ENCODE data around the gene PRRC2B.
A peak's percentile ranks its signal among the peaks of the same experiment; 100 is the strongest.
"Not testable (repeated sequence)": the region's sequence is repeated elsewhere in the genome, so short reads cannot be mapped to it uniquely, and the experiment has no call there.

The PRRC2B gene

GRCh38 chr9:131387394-131387793 is 6.5 kb upstream of the PRRC2B start:
- DNase-seq (ENCODE audit: low read depth, low spot score), result no peak
- Histone ChIP-seq H3K4me3 (ENCODE audit: insufficient read length, low read depth) (no peak overlapping the region), H3K27me3 (ENCODE audit: insufficient read depth, insufficient read length) (no peaks in the 10 kb centered on the region), H3K4me1 (ENCODE audit: insufficient read depth, insufficient read length) (peaks cover 8% of the 10 kb centered on the region), H3K36me3 (ENCODE audit: insufficient read depth, insufficient read length, low read length) (no peaks in the 10 kb centered on the region), H3K9ac (ENCODE audit: insufficient read length, low read depth) (no peak overlapping the region), H3K9me3 (ENCODE audit: insufficient read depth, low read length) (no peaks in the 10 kb centered on the region)
- no peak for TF ChIP-seq SUZ12 (IDR thresholded peaks at IDR 0.05; ENCODE audit: extremely low read depth, insufficient read depth, insufficient read length)
- no peak for TF ChIP-seq ZNF274 (IDR thresholded peaks at IDR 0.05; ENCODE audit: low read depth, low read length)
- TF ChIP-seq YY1 (IDR thresholded peaks at IDR 0.05; ENCODE audit: insufficient read depth, insufficient read length), result no peak

- H3K4me3 ChIP-seq (ENCODE audit: insufficient read length, low read depth), result no peak overlapping the region
- no peaks in the 10 kb centered on the region for H3K9me3 ChIP-seq (ENCODE audit: insufficient read depth, low read length)
- no peak overlapping the region for H3K9ac ChIP-seq (ENCODE audit: insufficient read length, low read depth)
- TF ChIP-seq YY1 (IDR thresholded peaks at IDR 0.05; ENCODE audit: insufficient read depth, insufficient read length) (no peak), SUZ12 (IDR thresholded peaks at IDR 0.05; ENCODE audit: extremely low read depth, insufficient read depth, insufficient read length) (no peak), ZNF274 (IDR thresholded peaks at IDR 0.05; ENCODE audit: low read depth, low read length) (no peak)
- peaks cover 6% of the 10 kb centered on the region for H3K36me3 ChIP-seq (ENCODE audit: insufficient read depth, insufficient read length, low read length)
- H3K4me1 ChIP-seq (ENCODE audit: insufficient read depth, insufficient read length), result no peaks in the 10 kb centered on the region
- DNase-seq (ENCODE audit: low read depth, low spot score), result no peak
- H3K27me3 ChIP-seq (ENCODE audit: insufficient read depth, insufficient read length), result no peaks in the 10 kb centered on the region
Observed at GRCh38 chr9:131391020-131391419, 2.9 kb upstream of the PRRC2B start.

GRCh38 chr9:131391504-131391903 is 2.4 kb upstream of the PRRC2B start:
- H3K9me3 ChIP-seq (ENCODE audit: insufficient read depth, low read length), result no peaks in the 10 kb centered on the region
- TF ChIP-seq SUZ12 (IDR thresholded peaks at IDR 0.05; ENCODE audit: extremely low read depth, insufficient read depth, insufficient read length) (no peak), YY1 (IDR thresholded peaks at IDR 0.05; ENCODE audit: insufficient read depth, insufficient read length) (no peak), ZNF274 (IDR thresholded peaks at IDR 0.05; ENCODE audit: low read depth, low read length) (no peak)
- no peak overlapping the region for H3K9ac ChIP-seq (ENCODE audit: insufficient read length, low read depth)
- no peak for DNase-seq (ENCODE audit: low read depth, low spot score)
- H3K27me3 ChIP-seq (ENCODE audit: insufficient read depth, insufficient read length), result no peaks in the 10 kb centered on the region
- peaks cover 6% of the 10 kb centered on the region for H3K36me3 ChIP-seq (ENCODE audit: insufficient read depth, insufficient read length, low read length)
- H3K4me3 ChIP-seq (ENCODE audit: insufficient read length, low read depth), result no peak overlapping the region
- no peaks in the 10 kb centered on the region for H3K4me1 ChIP-seq (ENCODE audit: insufficient read depth, insufficient read length)

- Histone ChIP-seq H3K9me3 (ENCODE audit: insufficient read depth, low read length) (no peaks in the 10 kb centered on the region), H3K36me3 (ENCODE audit: insufficient read depth, insufficient read length, low read length) (peaks cover 15% of the 10 kb centered on the region), H3K4me1 (ENCODE audit: insufficient read depth, insufficient read length) (peaks cover 12% of the 10 kb centered on the region), H3K4me3 (ENCODE audit: insufficient read length, low read depth) (peak overlapping the region; percentile 74), H3K9ac (ENCODE audit: insufficient read length, low read depth) (peak overlapping the region; percentile 91), H3K27me3 (ENCODE audit: insufficient read depth, insufficient read length) (no peaks in the 10 kb centered on the region)
- no peak for DNase-seq (ENCODE audit: low read depth, low spot score)
- TF ChIP-seq SUZ12 (IDR thresholded peaks at IDR 0.05; ENCODE audit: extremely low read depth, insufficient read depth, insufficient read length), result no peak
- no peak for TF ChIP-seq YY1 (IDR thresholded peaks at IDR 0.05; ENCODE audit: insufficient read depth, insufficient read length)
- TF ChIP-seq ZNF274 (IDR thresholded peaks at IDR 0.05; ENCODE audit: low read depth, low read length), result no peak
Observed at GRCh38 chr9:131394464-131395156, 724 bp downstream of the PRRC2B start.

- Histone ChIP-seq H3K4me3 (ENCODE audit: insufficient read length, low read depth) (peak overlapping the region; percentile 74), H3K27me3 (ENCODE audit: insufficient read depth, insufficient read length) (no peaks in the 10 kb centered on the region), H3K36me3 (ENCODE audit: insufficient read depth, insufficient read length, low read length) (peaks cover 15% of the 10 kb centered on the region), H3K9ac (ENCODE audit: insufficient read length, low read depth) (peak overlapping the region; percentile 91), H3K4me1 (ENCODE audit: insufficient read depth, insufficient read length) (peaks cover 12% of the 10 kb centered on the region), H3K9me3 (ENCODE audit: insufficient read depth, low read length) (no peaks in the 10 kb centered on the region)
- DNase-seq (ENCODE audit: low read depth, low spot score), result no peak
- no peak for TF ChIP-seq ZNF274 (IDR thresholded peaks at IDR 0.05; ENCODE audit: low read depth, low read length)
- no peak for TF ChIP-seq SUZ12 (IDR thresholded peaks at IDR 0.05; ENCODE audit: extremely low read depth, insufficient read depth, insufficient read length)
- TF ChIP-seq YY1 (IDR thresholded peaks at IDR 0.05; ENCODE audit: insufficient read depth, insufficient read length), result no peak
Observed at GRCh38 chr9:131395157-131396098, 1.5 kb downstream of the PRRC2B start.

- H3K4me1 ChIP-seq (ENCODE audit: insufficient read depth, insufficient read length), result peaks cover 12% of the 10 kb centered on the region
- not testable (repeated sequence) for H3K9me3 ChIP-seq (ENCODE audit: insufficient read depth, low read length); H3K27me3 ChIP-seq (ENCODE audit: insufficient read depth, insufficient read length); DNase-seq (ENCODE audit: low read depth, low spot score)
- peaks cover 15% of the 10 kb centered on the region for H3K36me3 ChIP-seq (ENCODE audit: insufficient read depth, insufficient read length, low read length)
- H3K9ac ChIP-seq (ENCODE audit: insufficient read length, low read depth), result peak overlapping the region; percentile 91
- H3K4me3 ChIP-seq (ENCODE audit: insufficient read length, low read depth), result peak overlapping the region; percentile 74
Observed at GRCh38 chr9:131396099-131396479, 2.2 kb downstream of the PRRC2B start.

GRCh38 chr9:131396626-131397025 is 2.7 kb downstream of the PRRC2B start:
- Histone ChIP-seq H3K9me3 (ENCODE audit: insufficient read depth, low read length) (no peaks in the 10 kb centered on the region), H3K4me3 (ENCODE audit: insufficient read length, low read depth) (peak overlapping the region; percentile 27), H3K27me3 (ENCODE audit: insufficient read depth, insufficient read length) (no peaks in the 10 kb centered on the region), H3K36me3 (ENCODE audit: insufficient read depth, insufficient read length, low read length) (peaks cover 15% of the 10 kb centered on the region), H3K4me1 (ENCODE audit: insufficient read depth, insufficient read length) (peaks cover 12% of the 10 kb centered on the region), H3K9ac (ENCODE audit: insufficient read length, low read depth) (peak overlapping the region; percentile 81)
- TF ChIP-seq YY1 (IDR thresholded peaks at IDR 0.05; ENCODE audit: insufficient read depth, insufficient read length) (no peak), SUZ12 (IDR thresholded peaks at IDR 0.05; ENCODE audit: extremely low read depth, insufficient read depth, insufficient read length) (no peak), ZNF274 (IDR thresholded peaks at IDR 0.05; ENCODE audit: low read depth, low read length) (no peak)
- DNase-seq (ENCODE audit: low read depth, low spot score), result no peak
